Kidney epithelial cell (primary cell): ENCODE results near the gene KBTBD4. TPM values are rescaled to one million over a fixed set of nuclear protein-coding genes. Genes with fewer than 3 reads are reported as not detected.

ENCODE experiments used
- DNase-seq: peaks from one replicate; pipeline ENCODE4 v3.0.0-alpha.2; 2010; ENCODE audit warnings: low read depth
- H3K27me3 ChIP-seq: 2 replicates; pipeline ENCODE4 v1.6.0; 2011; ENCODE audit warnings: low read length; ENCODE audit not compliant: control insufficient read depth, insufficient read depth
- H3K36me3 ChIP-seq: 2 replicates; pipeline ENCODE4 v1.5.1; 2011; ENCODE audit warnings: low read length; ENCODE audit not compliant: control insufficient read depth, insufficient read depth
- H3K4me3 ChIP-seq: 2 replicates; pipeline ENCODE4 v1.5.1; 2011; ENCODE audit warnings: low read depth, mild to moderate bottlenecking, control low read depth, low read length
- total RNA-seq: library from RNA; depleted of rRNA; stranded (reverse); fragments of >200 nt; gene quantifications from 2 replicates; pipeline ENCODE4 v1.2.3, GENCODE V29; 2015
- TF ChIP-seq, protein P1 (sequence below): IDR thresholded peaks from 2 replicates; pipeline ENCODE4 v1.5.1; 2011; ENCODE audit warnings: mild to moderate bottlenecking, moderate library complexity, low read length, control low read depth, inconsistent platforms; ENCODE audit not compliant: insufficient read depth, poor library complexity, severe bottlenecking

KBTBD4 gene
- total RNA-seq: 19.6 and 21.5 TPM in 2 replicates

- peaks cover 2% of the 10 kb centered on the region for H3K36me3 ChIP-seq
- TF ChIP-seq, protein P1, sequence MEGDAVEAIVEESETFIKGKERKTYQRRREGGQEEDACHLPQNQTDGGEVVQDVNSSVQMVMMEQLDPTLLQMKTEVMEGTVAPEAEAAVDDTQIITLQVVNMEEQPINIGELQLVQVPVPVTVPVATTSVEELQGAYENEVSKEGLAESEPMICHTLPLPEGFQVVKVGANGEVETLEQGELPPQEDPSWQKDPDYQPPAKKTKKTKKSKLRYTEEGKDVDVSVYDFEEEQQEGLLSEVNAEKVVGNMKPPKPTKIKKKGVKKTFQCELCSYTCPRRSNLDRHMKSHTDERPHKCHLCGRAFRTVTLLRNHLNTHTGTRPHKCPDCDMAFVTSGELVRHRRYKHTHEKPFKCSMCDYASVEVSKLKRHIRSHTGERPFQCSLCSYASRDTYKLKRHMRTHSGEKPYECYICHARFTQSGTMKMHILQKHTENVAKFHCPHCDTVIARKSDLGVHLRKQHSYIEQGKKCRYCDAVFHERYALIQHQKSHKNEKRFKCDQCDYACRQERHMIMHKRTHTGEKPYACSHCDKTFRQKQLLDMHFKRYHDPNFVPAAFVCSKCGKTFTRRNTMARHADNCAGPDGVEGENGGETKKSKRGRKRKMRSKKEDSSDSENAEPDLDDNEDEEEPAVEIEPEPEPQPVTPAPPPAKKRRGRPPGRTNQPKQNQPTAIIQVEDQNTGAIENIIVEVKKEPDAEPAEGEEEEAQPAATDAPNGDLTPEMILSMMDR: no peak
Measured at GRCh38 chr11:47578524-47579494, at the start of gene KBTBD4, which contains the start of gene NDUFS3. Gene KBTBD4, minus strand, starts transcription at chr11:47578970. Its CDS starts 19 bp downstream, at chr11:47578951. Gene NDUFS3, plus strand, starts transcription at chr11:47579074. Its CDS starts 18 bp downstream, at chr11:47579092.

GRCh38 chr11:47628026-47628425 lies 49.3 kb upstream of the KBTBD4 start:
- Histone ChIP-seq H3K4me3 (no peak overlapping the region), H3K36me3 (peaks cover 1% of the 10 kb centered on the region), H3K27me3 (no peaks in the 10 kb centered on the region)
- DNase-seq: no peak
- TF ChIP-seq, protein P1: no peak

More at GRCh38 chr11:47578524-47579494, at the start of gene KBTBD4, which contains the start of gene NDUFS3:
- Histone ChIP-seq H3K4me3 (peak within 1 kb of the TSS; percentile 83), H3K27me3 (no peaks in the 10 kb centered on the region)
- DNase-seq: peak; percentile 41

DNA sequence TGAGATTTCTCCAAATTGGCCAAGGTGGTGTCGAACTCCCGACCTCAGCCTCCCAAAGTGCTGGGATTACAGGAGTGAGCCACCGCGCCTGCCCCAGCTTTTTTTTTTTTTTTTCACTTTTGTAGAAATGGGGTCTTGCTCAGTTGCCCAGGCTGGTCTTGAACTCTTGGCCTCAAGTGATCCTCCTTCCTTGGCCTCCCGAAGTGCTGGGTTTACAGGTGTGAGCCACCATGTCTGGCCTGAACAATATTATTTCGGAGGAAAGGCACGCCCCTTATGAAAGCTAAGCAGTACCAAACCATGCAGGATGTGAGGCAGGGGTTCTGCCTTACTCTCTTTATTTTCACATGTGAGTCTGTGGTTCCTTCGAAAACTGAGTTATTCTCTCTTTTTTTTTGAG lies 47.5 kb upstream of the KBTBD4 start:
- Histone ChIP-seq H3K36me3 (peaks cover 2% of the 10 kb centered on the region), H3K27me3 (no peaks in the 10 kb centered on the region), H3K4me3 (no peak overlapping the region)
- TF ChIP-seq, protein P1: no peak
- no peak for DNase-seq

DNA sequence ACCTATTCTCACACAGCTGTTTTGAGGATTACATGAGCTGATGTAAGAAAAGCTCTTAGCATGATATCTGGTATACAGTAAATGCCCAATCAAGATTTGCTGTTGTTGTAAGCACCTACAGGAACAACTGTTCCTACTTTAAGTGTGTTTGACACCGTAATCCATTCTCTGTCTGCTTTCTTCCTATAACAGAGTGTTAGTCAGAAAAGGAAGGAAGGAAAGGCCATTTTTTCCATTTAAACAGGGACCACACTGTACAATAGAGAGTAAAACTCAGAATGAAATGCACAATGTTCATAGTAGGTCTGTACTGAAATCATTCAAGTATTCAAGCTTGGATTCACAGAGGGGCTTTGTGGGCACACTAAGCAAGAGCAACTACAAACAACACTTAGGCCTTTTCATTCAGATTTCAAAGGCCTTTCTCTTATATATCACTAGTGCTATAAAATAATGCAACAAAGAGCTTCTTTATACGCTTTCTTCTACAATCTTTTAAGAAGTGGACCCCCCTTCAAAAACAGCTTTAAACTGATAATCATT lies 42.1 kb upstream of the KBTBD4 start:
- Histone ChIP-seq H3K36me3 (peaks cover 2% of the 10 kb centered on the region), H3K4me3 (no peak overlapping the region), H3K27me3 (no peaks in the 10 kb centered on the region)
- no peak for DNase-seq
- TF ChIP-seq, protein P1: no peak

DNA sequence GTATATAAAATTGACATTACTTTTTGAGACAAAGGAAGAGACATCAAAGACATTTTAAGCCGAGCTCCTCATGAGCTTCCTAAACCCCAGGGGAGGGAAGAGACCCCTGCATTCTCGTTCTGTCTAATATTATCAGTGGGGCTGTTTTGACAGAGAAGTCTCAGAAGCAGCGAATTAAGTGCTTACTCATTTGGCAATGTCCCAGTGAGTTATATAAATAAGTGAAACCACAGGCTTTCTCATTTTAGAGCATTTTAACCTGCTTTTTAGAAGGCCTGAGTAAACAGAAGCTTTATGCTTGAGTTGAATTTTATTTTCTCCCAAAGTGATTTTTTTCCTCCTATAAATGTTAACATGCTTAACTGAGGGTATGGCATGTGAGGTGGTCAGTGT lies 38.6 kb upstream of the KBTBD4 start:
- Histone ChIP-seq H3K27me3 (no peaks in the 10 kb centered on the region), H3K36me3 (peaks cover 1% of the 10 kb centered on the region), H3K4me3 (no peak overlapping the region)
- DNase-seq: no peak
- TF ChIP-seq, protein P1: no peak
